K562 (cell line): ENCODE data around the gene CNGB1.

Experiments used
- CEBPZ ChIP-seq: fragments of 150-350 bp; IDR thresholded peaks from 2 replicates; pipeline ENCODE4 v1.6.1; 2014; ENCODE audit warnings: low read depth, mild to moderate bottlenecking, low read length, borderline replicate concordance
- DMBX1 ChIP-seq: fragments of 250-450 bp; sonication (Bioruptor Pico); IDR thresholded peaks from 2 replicates; pipeline ENCODE4 v1.8.0; 2022; ENCODE audit warnings: inconsistent platforms, mild to moderate bottlenecking, moderate library complexity, borderline replicate concordance
- FOXA3 ChIP-seq, 2 experiments: fragments of 450-650 bp in 1 of 2; sonication (generic) in 1 of 2; formaldehyde crosslinking; IDR thresholded peaks in 1 of 2; conservative IDR thresholded peaks in 1 of 2; 2 replicates each; pipeline versions ENCODE4 v1.4.0 to v1.8.0; 2020 to 2022; ENCODE audit warnings: mild to moderate bottlenecking in 2 of 2, missing genetic modification reagents in 1 of 2
- FOXO4 ChIP-seq: fragments of 450-650 bp; formaldehyde crosslinking; IDR thresholded peaks from 2 replicates; pipeline ENCODE4 v1.4.0; 2020; ENCODE audit warnings: mild to moderate bottlenecking, moderate library complexity
- HMBOX1 ChIP-seq: sonication (generic); IDR thresholded peaks from 2 replicates; pipeline ENCODE4 v1.6.1; 2016
- MLLT1 ChIP-seq, 2 experiments: fragments of 450-650 bp; IDR thresholded peaks; 2 replicates each; pipeline ENCODE4 v1.6.1; 2016
- PRDM10 ChIP-seq: fragments of 450-650 bp; IDR thresholded peaks from 2 replicates; pipeline ENCODE4 v1.6.1; 2018; ENCODE audit not compliant: partially characterized antibody
- REST ChIP-seq, 2 experiments: fragments of 450-650 bp; formaldehyde crosslinking in 1 of 2; IDR thresholded peaks; 2 replicates each; pipeline versions ENCODE4 v1.4.0 to v1.6.1; 2014 to 2020; ENCODE audit warnings: mild to moderate bottlenecking in 2 of 2, borderline replicate concordance in 1 of 2, low read depth in 1 of 2
- SIX5 ChIP-seq, 2 experiments: IDR thresholded peaks; 2 replicates each; pipeline ENCODE4 v1.6.1; 2011; ENCODE audit warnings: low read length in 2 of 2, borderline replicate concordance in 1 of 2, low read depth in 1 of 2, mild to moderate bottlenecking in 1 of 2, moderate library complexity in 1 of 2; ENCODE audit not compliant: insufficient read depth in 1 of 2
- SREBF2 ChIP-seq: sonication (generic); formaldehyde crosslinking; IDR thresholded peaks from 2 replicates; pipeline ENCODE4 v1.4.0; 2020; ENCODE audit warnings: mild to moderate bottlenecking, missing genetic modification reagents
- SRF ChIP-seq, 2 experiments: fragments of 250-450, 450-650 bp in 1 of 2; sonication (Bioruptor Pico) in 1 of 2; sonication (generic) in 1 of 2; formaldehyde crosslinking; IDR thresholded peaks; 2 replicates each; pipeline versions ENCODE4 v1.5.0 to v1.5.1; 2020 to 2022; ENCODE audit warnings: mild to moderate bottlenecking in 1 of 2, missing genetic modification reagents in 1 of 2
- YY1 ChIP-seq, 3 experiments: IDR thresholded peaks; 2 replicates each; pipeline ENCODE4 v1.6.1; 2011; ENCODE audit warnings: low read length in 2 of 3, mild to moderate bottlenecking in 2 of 3, moderate library complexity in 2 of 3, borderline replicate concordance in 1 of 3, control low read depth in 1 of 3, low read depth in 1 of 3; ENCODE audit not compliant: insufficient read depth in 3 of 3, insufficient replicate concordance in 2 of 3, control insufficient read depth in 1 of 3, insufficient read length in 1 of 3; ENCODE audit errors: extremely low read depth in 1 of 3
- ZNF785 ChIP-seq: fragments of 250-450 bp; sonication (Bioruptor Pico); IDR thresholded peaks from 2 replicates; pipeline ENCODE4 v1.4.0; 2020; ENCODE audit warnings: mild to moderate bottlenecking

GRCh38 chr16:57890752-57891111 lies 80.2 kb downstream of the CNGB1 start:
- TF ChIP-seq CEBPZ (no peak), SIX5 (IDR thresholded peaks at IDR 0.05; ENCODE audit: borderline replicate concordance in 1 of 2, insufficient read depth in 1 of 2, low read depth in 1 of 2, low read length in 2 of 2) (no peak), ZNF785 (no peak), SREBF2 (CRISPR knock-in tag) (no peak), PRDM10 (no peak), DMBX1 (no peak), FOXO4 (CRISPR knock-in tag) (no peak), REST (IDR thresholded peaks at IDR 0.05; ENCODE audit: borderline replicate concordance) (no peak), REST (CRISPR knock-in tag; IDR thresholded peaks at IDR 0.05; ENCODE audit: low read depth) (no peak), FOXA3 (CRISPR knock-in tag; conservative IDR thresholded peaks at IDR 0.05 in 1 of 2, IDR thresholded peaks at IDR 0.05 in 1 of 2) (no peak), MLLT1 (IDR thresholded peaks at IDR 0.05) (no peak), YY1 (IDR thresholded peaks at IDR 0.05; ENCODE audit: borderline replicate concordance in 1 of 3, control insufficient read depth in 1 of 3, extremely low read depth in 1 of 3, insufficient read depth in 3 of 3, insufficient read length in 1 of 3, insufficient replicate concordance in 2 of 3, low read depth in 1 of 3, low read length in 2 of 3) (no peak), HMBOX1 (no peak), SRF (CRISPR knock-in tag; IDR thresholded peaks at IDR 0.05) (no peak)
